Adrenal gland (tissue), 12 donors: ENCODE data around the gene ZNF664. TPM values are rescaled to one million over a fixed set of nuclear protein-coding genes. Genes with fewer than 3 reads are reported as not detected.

ENCODE experiments used
- DNase-seq, 7 donors: peaks; one replicate each; pipeline ENCODE4 v3.0.0-alpha.2; 2019 to 2020
- H3K27ac ChIP-seq, 5 donors: fragments of 200-600 bp; sonication (generic) in 4 of 5; 1 replicate in 3 of 5; 2 replicates in 2 of 5; pipeline versions ENCODE4 v1.5.1 to v1.8.0; 2016 to 2020; ENCODE audit warnings: mild to moderate bottlenecking in 1 of 5
- H3K27me3 ChIP-seq: fragments of 200-600 bp; 2 replicates; pipeline ENCODE4 v1.8.0; 2021
- H3K36me3 ChIP-seq, 2 donors: fragments of 200-600 bp; replicated peaks in 1 of 2; 1 replicate in 1 of 2; 2 replicates in 1 of 2; pipeline versions ENCODE4 v1.5.1 to v1.8.0; 2018 to 2022
- H3K4me1 ChIP-seq, 2 donors: fragments of 200-600 bp; replicated peaks in 1 of 2; 1 replicate in 1 of 2; 2 replicates in 1 of 2; pipeline versions ENCODE4 v1.5.1 to v1.8.0; 2018 to 2021
- H3K4me3 ChIP-seq, 4 donors: fragments of 200-600 bp; sonication (generic) in 3 of 4; one replicate each; pipeline ENCODE4 v1.5.1; 2016 to 2018
- H3K9me3 ChIP-seq, 3 donors: fragments of 200-600 bp; sonication (generic) in 1 of 3; replicated peaks in 1 of 3; 1 replicate in 2 of 3; 2 replicates in 1 of 3; pipeline versions ENCODE4 v1.5.1 to v1.8.0; 2016 to 2021
- POLR2A ChIP-seq, 2 donors: fragments of 450-650 bp; IDR thresholded peaks; one replicate each; pipeline ENCODE4 v1.6.1; 2017; ENCODE audit warnings: antibody characterized with exemption in 2 of 2, mild to moderate bottlenecking in 2 of 2, moderate library complexity in 1 of 2
- WGBS, 4 donors: extraction: QIAGEN DNeasy Blood & Tissue Kit in 2 of 4; methylation state at CpG; one replicate each; pipeline versions ENCODE4 v1.1.5 to v1.1.7; 2013 to 2017; 5-methylcytosine and 5-hydroxymethylcytosine counted together
- intact Hi-C, 2 donors: fragments of 100-400 bp; cut with DNase I; formaldehyde crosslinking; loops; one replicate each; pipeline versions ENCODE4 v1.14.1 to v1.15.0; 2022 to 2023
- polyA plus RNA-seq, 3 donors: library from polyadenylated mRNA; stranded (reverse); fragments of 200-250 nt in 2 of 3; fragments of 350-450 nt in 1 of 3; fragmentation: Illumina TruSeq in 1 of 3; extraction: RNeasy Lipid Tissue Mini Kit (QIAGEN cat#74804) in 1 of 3; gene quantifications; one replicate each; pipeline ENCODE4 v1.2.3, GENCODE V29; 2013 to 2014
- total RNA-seq, 9 donors: library from RNA; depleted of rRNA in 4 of 9; stranded (reverse); fragments of >200 nt in 4 of 9; fragments of 120-200 nt in 1 of 9; fragmentation: NEBNext Ultra II Directional in 1 of 9; extraction: Animal tissue kit (Norgen Biotek cat#: 25700) in 1 of 9; gene quantifications; one replicate each; pipeline versions ENCODE4 v1.1.0 to v1.2.4, GENCODE V29; 2013 to 2023
- TF ChIP-seq, protein P1 (sequence below), 6 experiments: fragments of 450-650 bp in 4 of 6; fragments of 200-600 bp in 2 of 6; sonication (generic) in 1 of 6; IDR thresholded peaks; 1 replicate in 5 of 6; 2 replicates in 1 of 6; pipeline versions ENCODE4 v1.5.1 to v1.8.0; 2016 to 2021; ENCODE audit warnings: antibody characterized with exemption in 6 of 6, mild to moderate bottlenecking in 2 of 6, moderate library complexity in 1 of 6
- donor health status: healthy with polysubstance abuse.
- donor health status: Bipolar disorder and iron deficiency.
- donor health status: DM: yes; HTN: yes; CAD: no.
- donor health status: DM: no; HTN: no; CAD: no.
- donor health status: DM: no; HTN: no; CAD: no.
- donor health status: DM: yes; HTN: yes; CAD: no.

The ZNF664 gene
- total and polyA plus RNA-seq, 12 donors: 19.6 to 66.9 (median 49.4) TPM

DNA sequence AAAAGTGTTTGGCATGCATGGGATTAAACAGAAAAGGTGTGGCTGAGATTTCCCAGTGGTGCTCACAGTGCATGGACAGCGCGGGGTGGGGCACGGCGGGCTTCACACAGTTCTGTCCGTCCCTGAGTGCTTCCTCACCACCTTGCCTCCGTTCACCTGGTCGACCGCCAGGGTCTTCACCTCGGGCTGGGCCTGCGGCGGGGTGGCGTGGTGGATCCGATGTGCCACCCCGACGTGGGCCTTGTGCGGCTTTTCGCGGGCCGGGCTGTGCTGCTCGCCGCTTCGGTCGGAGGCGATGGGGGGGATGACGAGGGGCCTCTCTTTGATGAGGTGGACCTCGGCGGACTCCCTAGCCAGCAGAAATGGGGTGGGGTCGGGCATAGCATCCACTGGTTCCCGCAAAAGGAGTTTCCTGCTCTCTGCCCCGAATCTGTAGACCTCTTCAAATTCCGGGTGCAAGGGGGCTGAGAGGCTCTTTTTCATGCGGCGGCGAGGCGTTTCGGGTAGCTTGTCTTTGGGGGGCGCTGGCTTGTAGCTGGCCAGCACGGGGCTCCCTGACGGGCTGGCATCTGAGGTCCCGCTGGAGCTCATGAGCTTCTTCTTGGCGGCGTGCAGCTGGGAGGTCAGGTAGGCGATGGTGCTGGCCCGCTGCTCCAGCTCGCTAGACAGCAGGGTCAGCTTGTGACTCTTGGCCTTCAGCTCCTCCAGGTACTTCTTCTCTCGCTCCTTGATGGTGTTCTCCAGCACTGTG lies 35.9 kb upstream of the ZNF664 start:
- H3K36me3 ChIP-seq: peaks cover 0 to 16% of the 10 kb centered on the region in 2 donors
- TF ChIP-seq POLR2A (IDR thresholded peaks at IDR 0.05): no peak
- TF ChIP-seq, protein P1, sequence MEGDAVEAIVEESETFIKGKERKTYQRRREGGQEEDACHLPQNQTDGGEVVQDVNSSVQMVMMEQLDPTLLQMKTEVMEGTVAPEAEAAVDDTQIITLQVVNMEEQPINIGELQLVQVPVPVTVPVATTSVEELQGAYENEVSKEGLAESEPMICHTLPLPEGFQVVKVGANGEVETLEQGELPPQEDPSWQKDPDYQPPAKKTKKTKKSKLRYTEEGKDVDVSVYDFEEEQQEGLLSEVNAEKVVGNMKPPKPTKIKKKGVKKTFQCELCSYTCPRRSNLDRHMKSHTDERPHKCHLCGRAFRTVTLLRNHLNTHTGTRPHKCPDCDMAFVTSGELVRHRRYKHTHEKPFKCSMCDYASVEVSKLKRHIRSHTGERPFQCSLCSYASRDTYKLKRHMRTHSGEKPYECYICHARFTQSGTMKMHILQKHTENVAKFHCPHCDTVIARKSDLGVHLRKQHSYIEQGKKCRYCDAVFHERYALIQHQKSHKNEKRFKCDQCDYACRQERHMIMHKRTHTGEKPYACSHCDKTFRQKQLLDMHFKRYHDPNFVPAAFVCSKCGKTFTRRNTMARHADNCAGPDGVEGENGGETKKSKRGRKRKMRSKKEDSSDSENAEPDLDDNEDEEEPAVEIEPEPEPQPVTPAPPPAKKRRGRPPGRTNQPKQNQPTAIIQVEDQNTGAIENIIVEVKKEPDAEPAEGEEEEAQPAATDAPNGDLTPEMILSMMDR (IDR thresholded peaks at IDR 0.05): no peak

GRCh38 chr12:123937707-123938591 lies 35.1 kb upstream of the ZNF664 start:
- H3K9me3 ChIP-seq: no peaks in the 10 kb centered on the region
- WGBS, 4 donors: 76 to 79% (median 79%) methylated on average over 14 to 16 of the region's 16 CpGs

More for the DNA sequence above, 35.9 kb upstream of the ZNF664 start:
- 92 to 96% (median 96%) methylated on average over 20 to 46 of the region's 46 CpGs for WGBS, 4 donors
- Histone ChIP-seq H3K27ac (no peak overlapping the region), H3K4me3 (no peak overlapping the region), H3K27me3 (no peaks in the 10 kb centered on the region), H3K4me1 (no peaks in the 10 kb centered on the region), H3K9me3 (no peaks in the 10 kb centered on the region)
- intact Hi-C loops: no loop called here
- no peak for DNase-seq

DNA sequence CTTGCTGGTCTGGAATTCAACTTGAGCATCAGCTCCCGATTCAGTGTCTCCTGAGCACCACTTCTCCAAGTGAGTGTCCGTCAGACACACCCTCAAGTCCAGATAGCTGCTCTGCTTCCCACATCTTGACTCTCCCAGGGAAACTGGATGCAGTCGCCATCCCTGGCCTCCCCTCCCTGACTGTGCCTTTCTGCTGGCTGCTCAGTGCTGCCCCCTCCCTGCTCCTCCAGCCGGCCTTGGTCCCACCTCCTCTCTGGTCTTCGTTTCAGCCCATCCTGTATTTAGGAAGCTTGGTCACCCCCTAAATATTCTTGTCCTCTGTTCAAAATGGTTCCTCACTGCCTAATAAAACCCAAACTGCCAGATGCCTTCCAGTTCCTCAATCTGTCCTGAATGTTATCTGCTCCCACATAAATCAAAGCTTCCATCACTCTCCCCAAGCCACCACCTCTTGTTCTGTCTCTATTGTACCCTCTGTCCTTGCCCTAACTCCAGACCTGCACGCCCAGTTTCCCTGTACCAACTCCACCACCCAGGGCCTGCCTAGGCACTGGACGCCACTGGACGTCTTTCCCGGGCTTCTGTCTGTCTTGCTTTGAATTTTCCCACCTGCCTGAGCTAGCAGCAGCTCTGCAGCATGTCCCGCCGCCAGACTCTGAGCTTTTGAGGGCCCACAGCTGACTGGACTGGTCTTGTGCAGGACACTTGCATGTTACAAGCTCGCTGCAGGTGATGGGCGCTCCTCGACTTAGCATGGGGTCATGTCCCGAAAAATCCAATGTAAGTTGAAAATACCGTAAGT lies 34.1 kb upstream of the ZNF664 start:
- DNase-seq: no peak
- WGBS, 4 donors: 88 to 93% (median 90%) methylated on average over 16 of the region's 16 CpGs
- Histone ChIP-seq H3K36me3 (peaks cover 0 to 16% of the 10 kb centered on the region in 2 donors), H3K27me3 (no peaks in the 10 kb centered on the region), H3K4me3 (no peak overlapping the region), H3K4me1 (no peaks in the 10 kb centered on the region), H3K9me3 (no peaks in the 10 kb centered on the region), H3K27ac (no peak overlapping the region)
- TF ChIP-seq, protein P1 (IDR thresholded peaks at IDR 0.05): no peak
- no peak for TF ChIP-seq POLR2A (IDR thresholded peaks at IDR 0.05)
- intact Hi-C loops: no loop called here

More at GRCh38 chr12:123937707-123938591, 35.1 kb upstream of the ZNF664 start:
- DNase-seq: no peak
- Histone ChIP-seq H3K27ac (no peak overlapping the region), H3K36me3 (peaks cover 0 to 16% of the 10 kb centered on the region in 2 donors), H3K4me1 (no peaks in the 10 kb centered on the region), H3K27me3 (no peaks in the 10 kb centered on the region), H3K4me3 (no peak overlapping the region)
- intact Hi-C loops: no loop called here
- TF ChIP-seq, protein P1 (IDR thresholded peaks at IDR 0.05): no peak
- no peak for TF ChIP-seq POLR2A (IDR thresholded peaks at IDR 0.05)
